PC-9 (cell line): ENCODE measurements around the gene ETF1.

Source experiments
- CTCF ChIP-seq: fragments of 200-600 bp; sonication (generic); conservative IDR thresholded peaks from 2 replicates; pipeline ENCODE4 v1.6.1; 2017; ENCODE audit warnings: mixed run types, antibody characterized with exemption, mild to moderate bottlenecking, moderate library complexity
- EZH2 ChIP-seq: fragments of 200-600 bp; sonication (generic); IDR thresholded peaks from 2 replicates; pipeline ENCODE4 v1.8.0; 2017; ENCODE audit warnings: antibody characterized with exemption, low read depth

GRCh38 chr5:138568061-138568824 lies 25.2 kb upstream of the ETF1 start:
- TF ChIP-seq CTCF, result no peak
- TF ChIP-seq EZH2, result no peak
